WERI-Rb-1 (cell line): ENCODE measurements around the gene RPRD1A.
"Not testable (repeated sequence)": the region's sequence is repeated elsewhere in the genome, so short reads cannot be mapped to it uniquely, and the experiment has no call there.

Source experiments
- DNase-seq: peaks from one replicate; pipeline ENCODE4 v3.0.0-alpha.2; 2020
- H3K27ac ChIP-seq: fragments of 250-450 bp; sonication (Bioruptor Pico); 2 replicates; pipeline ENCODE4 v1.5.1; 2020; ENCODE audit warnings: mild to moderate bottlenecking, moderate library complexity
- H3K27me3 ChIP-seq: fragments of 250-450 bp; sonication (Bioruptor Pico); 2 replicates; pipeline ENCODE4 v1.5.1; 2021; ENCODE audit warnings: mild to moderate bottlenecking, low read depth, moderate library complexity; ENCODE audit not compliant: insufficient read depth, severe bottlenecking
- H3K36me3 ChIP-seq: fragments of 250-450 bp; sonication (Bioruptor Pico); 2 replicates; pipeline ENCODE4 v1.5.1; 2020; ENCODE audit warnings: mild to moderate bottlenecking, moderate library complexity
- H3K4me3 ChIP-seq: 2 replicates; pipeline ENCODE4 v1.5.1; 2011; ENCODE audit warnings: low read depth, mild to moderate bottlenecking, control low read depth, low read length
- H3K9me3 ChIP-seq: fragments of 250-450 bp; sonication (Bioruptor Pico); 2 replicates; pipeline ENCODE4 v1.5.1; 2021; ENCODE audit warnings: mild to moderate bottlenecking, moderate library complexity; ENCODE audit not compliant: severe bottlenecking
- TF ChIP-seq, protein P1 (sequence below): IDR thresholded peaks from 2 replicates; pipeline ENCODE4 v1.5.1; 2011; ENCODE audit warnings: low read depth, mild to moderate bottlenecking, control low read depth, inconsistent platforms, low read length

Gene RPRD1A

DNA sequence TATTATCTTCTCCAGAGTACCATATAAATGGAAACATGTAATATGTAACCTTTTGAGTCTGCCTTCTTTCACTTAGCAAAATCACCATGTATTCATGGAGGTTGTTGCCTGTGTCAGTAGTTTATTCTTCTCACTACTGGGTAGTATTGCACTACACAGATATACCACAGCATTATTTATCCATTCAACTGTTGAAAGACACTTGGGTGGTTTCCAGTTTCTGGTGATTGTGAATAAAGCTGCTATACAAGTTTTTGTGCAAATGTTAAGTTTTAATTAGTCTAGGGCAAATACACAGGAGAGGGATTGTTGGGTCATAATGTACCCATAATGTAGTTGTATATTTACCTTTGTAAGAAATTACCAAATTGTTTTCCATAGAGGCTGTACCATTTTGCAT lies 29.6 kb upstream of the RPRD1A start:
- TF ChIP-seq, protein P1, sequence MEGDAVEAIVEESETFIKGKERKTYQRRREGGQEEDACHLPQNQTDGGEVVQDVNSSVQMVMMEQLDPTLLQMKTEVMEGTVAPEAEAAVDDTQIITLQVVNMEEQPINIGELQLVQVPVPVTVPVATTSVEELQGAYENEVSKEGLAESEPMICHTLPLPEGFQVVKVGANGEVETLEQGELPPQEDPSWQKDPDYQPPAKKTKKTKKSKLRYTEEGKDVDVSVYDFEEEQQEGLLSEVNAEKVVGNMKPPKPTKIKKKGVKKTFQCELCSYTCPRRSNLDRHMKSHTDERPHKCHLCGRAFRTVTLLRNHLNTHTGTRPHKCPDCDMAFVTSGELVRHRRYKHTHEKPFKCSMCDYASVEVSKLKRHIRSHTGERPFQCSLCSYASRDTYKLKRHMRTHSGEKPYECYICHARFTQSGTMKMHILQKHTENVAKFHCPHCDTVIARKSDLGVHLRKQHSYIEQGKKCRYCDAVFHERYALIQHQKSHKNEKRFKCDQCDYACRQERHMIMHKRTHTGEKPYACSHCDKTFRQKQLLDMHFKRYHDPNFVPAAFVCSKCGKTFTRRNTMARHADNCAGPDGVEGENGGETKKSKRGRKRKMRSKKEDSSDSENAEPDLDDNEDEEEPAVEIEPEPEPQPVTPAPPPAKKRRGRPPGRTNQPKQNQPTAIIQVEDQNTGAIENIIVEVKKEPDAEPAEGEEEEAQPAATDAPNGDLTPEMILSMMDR, result no peak
- no peak overlapping the region for H3K4me3 ChIP-seq
- H3K9me3 ChIP-seq, result peaks cover 5% of the 10 kb centered on the region
- DNase-seq, result no peak
- H3K27me3 ChIP-seq, result no peaks in the 10 kb centered on the region
- no peak overlapping the region for H3K27ac ChIP-seq
- no peaks in the 10 kb centered on the region for H3K36me3 ChIP-seq

DNA sequence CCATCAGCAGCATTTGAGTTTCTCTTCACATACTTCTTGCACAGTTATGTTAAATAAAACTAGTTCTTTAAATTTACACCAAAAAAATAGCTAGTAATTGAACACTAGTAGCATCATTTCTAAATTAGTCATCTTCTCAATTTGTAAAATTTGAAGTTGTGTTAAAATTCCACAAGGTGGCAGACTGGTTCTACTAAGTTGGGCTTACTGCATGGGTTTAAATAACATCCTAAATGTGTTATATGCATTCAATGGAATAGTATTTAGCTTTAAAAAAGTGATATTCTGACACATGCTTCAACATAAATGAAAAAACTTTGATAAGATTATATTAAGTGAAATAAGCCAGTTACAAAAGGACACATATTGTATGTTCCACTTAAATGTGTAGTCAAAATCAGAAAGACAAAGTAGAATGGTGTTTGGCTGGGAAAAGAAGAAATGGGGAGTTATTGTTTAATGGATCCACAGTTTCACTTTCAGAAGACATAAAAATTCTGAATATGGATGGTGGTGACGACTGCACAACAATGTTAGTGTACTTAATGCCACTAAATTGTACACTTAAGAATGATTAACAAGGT lies 28.7 kb upstream of the RPRD1A start:
- no peak overlapping the region for H3K27ac ChIP-seq
- no peak for DNase-seq
- TF ChIP-seq, protein P1, result no peak

DNA sequence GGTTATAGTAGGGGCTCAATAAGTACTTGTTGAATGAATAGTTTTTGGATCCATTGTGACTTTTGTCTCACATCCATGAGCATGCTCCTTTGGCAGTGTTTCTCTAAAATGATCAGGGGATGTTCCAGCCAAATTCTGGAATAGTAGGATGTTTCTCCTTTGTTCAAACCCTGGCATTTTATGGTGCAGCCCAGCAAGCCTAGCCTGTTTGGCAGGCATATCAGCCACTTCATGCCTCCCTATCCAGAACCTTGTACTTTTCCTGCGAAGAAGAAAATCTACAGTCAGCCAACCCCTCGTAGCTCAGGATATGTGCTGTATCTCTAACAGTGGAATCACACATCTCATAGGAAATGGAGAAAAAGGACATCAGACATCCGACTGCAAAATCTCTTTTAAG lies 27.1 kb upstream of the RPRD1A start:
- Histone ChIP-seq H3K27ac (no peak overlapping the region), H3K36me3 (no peaks in the 10 kb centered on the region), H3K4me3 (no peak overlapping the region), H3K9me3 (no peaks in the 10 kb centered on the region), H3K27me3 (no peaks in the 10 kb centered on the region)
- TF ChIP-seq, protein P1, result no peak
- DNase-seq, result no peak

More for the DNA sequence above, 28.7 kb upstream of the RPRD1A start:
- Histone ChIP-seq H3K9me3 (no peaks in the 10 kb centered on the region), H3K36me3 (no peaks in the 10 kb centered on the region), H3K27me3 (no peaks in the 10 kb centered on the region), H3K4me3 (no peak overlapping the region)

DNA sequence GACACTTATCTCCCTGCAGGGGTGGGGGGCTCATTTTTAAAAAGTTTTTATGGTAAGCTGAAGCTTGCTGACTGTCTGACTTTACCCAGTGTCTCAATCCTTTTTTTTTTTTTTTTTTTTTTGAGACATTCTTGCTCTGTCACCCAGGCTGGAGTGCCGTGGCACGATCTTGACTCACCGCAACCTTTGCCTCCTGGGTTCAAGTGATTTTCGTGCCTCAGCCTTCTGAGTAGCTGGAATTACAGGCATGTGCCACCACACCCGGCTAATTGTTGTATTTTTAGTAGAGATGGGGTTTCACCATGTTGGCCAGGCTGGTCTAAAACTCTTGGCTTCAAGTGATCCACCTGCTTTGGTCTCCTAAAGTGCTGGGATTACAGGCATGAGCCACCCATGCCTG lies 24.8 kb upstream of the RPRD1A start:
- H3K4me3 ChIP-seq, DNase-seq, H3K36me3 ChIP-seq, H3K27me3 ChIP-seq, H3K27ac ChIP-seq, H3K9me3 ChIP-seq: not testable (repeated sequence)

DNA sequence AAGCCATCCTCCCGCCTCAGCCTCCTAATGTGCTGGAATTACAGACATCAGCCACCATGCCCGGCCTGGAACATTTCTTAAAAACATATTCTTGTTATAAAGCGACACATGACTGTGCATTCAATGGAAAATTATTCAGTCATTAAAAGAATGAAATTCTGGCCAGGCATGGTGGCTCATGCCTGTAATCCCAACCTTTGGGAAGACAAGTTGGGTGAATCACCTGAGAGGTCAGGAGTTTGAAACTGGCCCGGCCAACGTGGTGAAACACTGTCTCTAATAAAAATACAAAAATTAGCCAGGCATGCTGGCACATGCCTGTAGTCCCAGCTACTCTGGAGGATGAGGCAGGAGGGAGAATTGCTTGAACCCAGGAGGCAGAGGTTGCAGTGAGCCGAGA lies 21.6 kb upstream of the RPRD1A start:
- no peak for DNase-seq
- Histone ChIP-seq H3K4me3 (no peak overlapping the region), H3K27ac (no peak overlapping the region), H3K36me3 (no peaks in the 10 kb centered on the region), H3K27me3 (no peaks in the 10 kb centered on the region), H3K9me3 (no peaks in the 10 kb centered on the region)
- TF ChIP-seq, protein P1, result no peak

DNA sequence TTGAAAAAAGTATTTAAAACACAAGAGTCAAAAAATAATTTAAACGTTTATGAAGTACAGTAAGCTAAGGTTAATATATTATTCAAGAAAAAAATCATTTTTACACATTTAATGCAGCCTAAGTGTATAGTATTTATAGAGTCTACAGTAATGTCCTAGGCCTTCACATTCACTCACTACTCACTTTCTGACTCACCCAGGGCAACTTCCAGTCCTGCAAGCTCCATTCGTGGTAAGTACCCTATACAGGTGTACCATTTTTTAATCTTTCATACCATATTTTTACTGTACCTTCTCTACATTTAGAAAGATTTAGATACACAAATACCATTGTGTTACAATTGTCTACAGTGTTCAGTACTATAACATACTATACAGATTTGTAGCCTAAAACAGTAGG lies 20.9 kb upstream of the RPRD1A start:
- H3K27me3 ChIP-seq, result no peaks in the 10 kb centered on the region
- no peaks in the 10 kb centered on the region for H3K36me3 ChIP-seq
- TF ChIP-seq, protein P1, result no peak
- no peaks in the 10 kb centered on the region for H3K9me3 ChIP-seq
- no peak for DNase-seq
- no peak overlapping the region for H3K4me3 ChIP-seq
- no peak overlapping the region for H3K27ac ChIP-seq
